ENCODE data around the gene APBA3.

The APBA3 gene

GRCh38 chr19:3746371-3747056 lies 15.0 kb downstream of the APBA3 start:
- DNase-seq (ENCODE audit: low spot score) = no peak

- DNase-seq (ENCODE audit: low spot score) = no peak
These were observed 16.0 kb downstream of the APBA3 start for GRCh38 chr19:3745363-3746045.

GRCh38 chr19:3743486-3743885 lies 18.0 kb downstream of the APBA3 start:
- DNase-seq (ENCODE audit: low spot score) = peak; percentile 53

GRCh38 chr19:3740431-3740830 lies 21.1 kb downstream of the APBA3 start:
- DNase-seq (ENCODE audit: low spot score) = no peak

- DNase-seq (ENCODE audit: low spot score) = no peak
These were observed 22.8 kb downstream of the APBA3 start for GRCh38 chr19:3738477-3739220.

GRCh38 chr19:3737487-3738205 lies 23.8 kb downstream of the APBA3 start:
- no peak for DNase-seq (ENCODE audit: low spot score)

- DNase-seq (ENCODE audit: low spot score) = no peak
These were observed 25.3 kb downstream of the APBA3 start for GRCh38 chr19:3736106-3736724.

- DNase-seq (ENCODE audit: low spot score) = no peak
These were observed 27.2 kb downstream of the APBA3 start for GRCh38 chr19:3734310-3734600.

- no peak for DNase-seq (ENCODE audit: low spot score)
These were observed 27.8 kb downstream of the APBA3 start for GRCh38 chr19:3733549-3734309.

GRCh38 chr19:3732108-3732507 lies 29.4 kb downstream of the APBA3 start:
- DNase-seq (ENCODE audit: low spot score) = no peak

- DNase-seq (ENCODE audit: low spot score) = no peak
These were observed 31.0 kb downstream of the APBA3 start for GRCh38 chr19:3730457-3730958.

- no peak for DNase-seq (ENCODE audit: low spot score)
These were observed 35.7 kb downstream of the APBA3 start for GRCh38 chr19:3725640-3726310.

GRCh38 chr19:3725121-3725520 lies 36.4 kb downstream of the APBA3 start:
- DNase-seq (ENCODE audit: low spot score) = no peak

GRCh38 chr19:3723883-3724282 lies 37.6 kb downstream of the APBA3 start:
- no peak for DNase-seq (ENCODE audit: low spot score)

- DNase-seq (ENCODE audit: low spot score) = no peak
These were observed 38.4 kb downstream of the APBA3 start for GRCh38 chr19:3723110-3723488.

GRCh38 chr19:3722443-3723109 lies 38.9 kb downstream of the APBA3 start:
- DNase-seq (ENCODE audit: low spot score) = no peak

- DNase-seq (ENCODE audit: low spot score) = no peak
These were observed 39.5 kb downstream of the APBA3 start for GRCh38 chr19:3721887-3722442.

GRCh38 chr19:3721131-3721886 lies 40.2 kb downstream of the APBA3 start:
- DNase-seq (ENCODE audit: low spot score) = peak; percentile 95

GRCh38 chr19:3720349-3720917 lies 41.1 kb downstream of the APBA3 start:
- DNase-seq (ENCODE audit: low spot score) = no peak
